ENCODE data around the gene PDE1C.

DNA sequence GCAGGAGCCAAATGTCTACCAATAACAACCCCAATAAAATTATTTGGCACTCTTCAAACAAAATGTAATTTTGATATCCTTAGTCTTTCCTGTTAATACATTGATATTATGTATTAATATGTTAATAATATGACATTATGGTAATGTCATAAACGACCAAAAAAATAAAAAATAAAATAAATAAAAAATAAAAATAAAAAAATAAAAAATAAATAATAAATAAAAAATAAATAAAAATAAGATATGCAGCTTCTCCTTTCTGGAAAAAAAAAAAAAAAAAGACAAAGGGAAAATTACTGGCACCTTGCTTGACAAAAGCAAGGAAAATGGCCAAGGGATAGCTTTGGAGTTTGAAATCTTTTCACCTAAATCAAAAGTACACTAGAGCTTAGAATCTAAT lies 214.7 kb downstream of the PDE1C start:
- TF ChIP-seq, protein P1, sequence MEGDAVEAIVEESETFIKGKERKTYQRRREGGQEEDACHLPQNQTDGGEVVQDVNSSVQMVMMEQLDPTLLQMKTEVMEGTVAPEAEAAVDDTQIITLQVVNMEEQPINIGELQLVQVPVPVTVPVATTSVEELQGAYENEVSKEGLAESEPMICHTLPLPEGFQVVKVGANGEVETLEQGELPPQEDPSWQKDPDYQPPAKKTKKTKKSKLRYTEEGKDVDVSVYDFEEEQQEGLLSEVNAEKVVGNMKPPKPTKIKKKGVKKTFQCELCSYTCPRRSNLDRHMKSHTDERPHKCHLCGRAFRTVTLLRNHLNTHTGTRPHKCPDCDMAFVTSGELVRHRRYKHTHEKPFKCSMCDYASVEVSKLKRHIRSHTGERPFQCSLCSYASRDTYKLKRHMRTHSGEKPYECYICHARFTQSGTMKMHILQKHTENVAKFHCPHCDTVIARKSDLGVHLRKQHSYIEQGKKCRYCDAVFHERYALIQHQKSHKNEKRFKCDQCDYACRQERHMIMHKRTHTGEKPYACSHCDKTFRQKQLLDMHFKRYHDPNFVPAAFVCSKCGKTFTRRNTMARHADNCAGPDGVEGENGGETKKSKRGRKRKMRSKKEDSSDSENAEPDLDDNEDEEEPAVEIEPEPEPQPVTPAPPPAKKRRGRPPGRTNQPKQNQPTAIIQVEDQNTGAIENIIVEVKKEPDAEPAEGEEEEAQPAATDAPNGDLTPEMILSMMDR (IDR thresholded peaks at IDR 0.05) = no peak
- TF ChIP-seq POLR2A (IDR thresholded peaks at IDR 0.05) = no peak
